ENCODE measurements around the gene MYL3.
A peak's percentile ranks its signal among the peaks of the same experiment; 100 is the strongest.

MYL3 gene

GRCh38 chr3:46853441-46854415 is 9.5 kb downstream of the MYL3 start:
- no peak for TF ChIP-seq CTCF (IDR thresholded peaks at IDR 0.05)
- DNase-seq (ENCODE audit: low spot score): peak; percentile 62
- no peak overlapping the region for H3K27ac ChIP-seq

GRCh38 chr3:46852839-46853355 is 10.3 kb downstream of the MYL3 start:
- no peak for TF ChIP-seq CTCF (IDR thresholded peaks at IDR 0.05)
- peak; percentile 31 for DNase-seq (ENCODE audit: low spot score)
- H3K27ac ChIP-seq: no peak overlapping the region
- H3K4me3 ChIP-seq: no peak overlapping the region

More at GRCh38 chr3:46853441-46854415, 9.5 kb downstream of the MYL3 start:
- H3K4me3 ChIP-seq: no peak overlapping the region

GRCh38 chr3:46852334-46852720 is 10.9 kb downstream of the MYL3 start:
- no peak for TF ChIP-seq CTCF (IDR thresholded peaks at IDR 0.05)
- DNase-seq (ENCODE audit: low spot score): peak; percentile 35

GRCh38 chr3:46851364-46852333 is 11.6 kb downstream of the MYL3 start:
- H3K27ac ChIP-seq: no peak overlapping the region
- no peak overlapping the region for H3K4me3 ChIP-seq
- no peak for TF ChIP-seq CTCF (IDR thresholded peaks at IDR 0.05)
- peak; percentile 43 for DNase-seq (ENCODE audit: low spot score)

More at GRCh38 chr3:46852334-46852720, 10.9 kb downstream of the MYL3 start:
- Histone ChIP-seq H3K27ac (no peak overlapping the region), H3K4me3 (no peak overlapping the region)

- no peak overlapping the region for H3K4me3 ChIP-seq
- no peak for TF ChIP-seq CTCF (IDR thresholded peaks at IDR 0.05)
- no peak for DNase-seq (ENCODE audit: low spot score)
- no peak overlapping the region for H3K27ac ChIP-seq
Observed at GRCh38 chr3:46850468-46850779, 12.8 kb downstream of the MYL3 start.

- peak; percentile 70 for DNase-seq (ENCODE audit: low spot score)
- Histone ChIP-seq H3K27ac (no peak overlapping the region), H3K4me3 (no peak overlapping the region)
- TF ChIP-seq CTCF (IDR thresholded peaks at IDR 0.05): no peak
Observed at GRCh38 chr3:46849686-46850467, 13.4 kb downstream of the MYL3 start.

Measured in coronary artery (tissue), 2 donors.